Bronchial epithelial cell (primary cell): ENCODE data around the gene SSH2. TPM values are rescaled to one million over a fixed set of nuclear protein-coding genes. Genes with fewer than 3 reads are reported as not detected.

Experiments used
- DNase-seq: peaks from one replicate; pipeline ENCODE4 v3.0.0-alpha.2; 2010; ENCODE audit warnings: low read depth
- FAIRE-seq: peaks from 2 replicates; lab custom pipeline; 2011; peaks lifted over from hg19 to GRCh38; lab: Jason Lieb, UNC
- H3K27me3 ChIP-seq: 2 replicates; pipeline ENCODE4 v1.5.1; 2011; ENCODE audit warnings: low read length; ENCODE audit not compliant: control insufficient read depth, insufficient read depth
- H3K36me3 ChIP-seq: 2 replicates; pipeline ENCODE4 v1.5.1; 2011; ENCODE audit warnings: low read length; ENCODE audit not compliant: control insufficient read depth, insufficient read depth
- H3K4me3 ChIP-seq: 2 replicates; pipeline ENCODE4 v1.5.1; 2011; ENCODE audit warnings: mild to moderate bottlenecking, low read depth, low read length, control low read depth
- total RNA-seq: library from RNA; depleted of rRNA; stranded (reverse); fragments of >200 nt; gene quantifications from 2 replicates; pipeline ENCODE4 v1.2.1, GENCODE V29; 2014
- TF ChIP-seq, protein P1 (sequence below): IDR thresholded peaks from 2 replicates; pipeline ENCODE4 v1.5.1; 2011; ENCODE audit warnings: mild to moderate bottlenecking, moderate library complexity, low read length, control low read depth, inconsistent platforms; ENCODE audit not compliant: insufficient read depth, severe bottlenecking

SSH2 gene
- total RNA-seq, 1 donor from 2014 or later = 3.7 TPM

DNA sequence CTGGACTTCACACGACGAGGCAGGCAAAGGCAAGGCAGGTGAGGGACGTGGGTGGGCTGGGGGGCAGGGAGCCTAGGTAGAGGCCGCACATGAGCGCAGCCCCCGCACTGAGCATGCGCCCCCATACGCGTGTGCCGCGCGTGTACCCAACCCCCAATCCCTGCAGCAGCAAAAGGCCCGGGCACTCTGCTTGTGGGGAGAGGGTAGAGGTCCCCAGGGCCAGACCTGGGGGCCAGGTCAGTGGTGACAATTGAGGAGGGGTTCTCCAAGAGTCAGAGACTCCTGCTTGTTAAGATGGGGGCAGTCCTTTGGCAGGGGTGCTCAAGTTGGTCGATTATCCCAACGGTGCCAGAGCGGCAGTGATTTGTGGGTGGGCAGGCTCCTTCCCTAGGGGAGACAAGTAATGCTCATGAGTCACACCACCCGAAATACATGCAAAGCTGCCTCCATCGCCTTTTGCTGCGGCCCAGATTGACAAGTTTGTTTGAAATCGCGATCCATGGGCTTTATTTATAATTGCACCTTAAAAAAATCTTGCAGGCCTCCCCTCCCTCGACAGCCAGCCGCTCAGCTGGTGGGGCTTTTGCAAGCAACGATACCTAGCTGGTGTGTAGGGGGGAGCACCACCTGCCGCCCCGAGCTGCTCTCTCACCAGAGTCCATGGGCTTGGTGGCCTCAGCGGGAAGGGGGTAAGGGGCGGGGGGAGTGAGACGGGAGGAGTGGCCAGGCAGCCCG, 339.4 kb downstream of the SSH2 start:
- H3K36me3 ChIP-seq = no peaks in the 10 kb centered on the region
- no peaks in the 10 kb centered on the region for H3K27me3 ChIP-seq
- FAIRE-seq = no peak
- DNase-seq = peak; percentile 59
- TF ChIP-seq, protein P1, sequence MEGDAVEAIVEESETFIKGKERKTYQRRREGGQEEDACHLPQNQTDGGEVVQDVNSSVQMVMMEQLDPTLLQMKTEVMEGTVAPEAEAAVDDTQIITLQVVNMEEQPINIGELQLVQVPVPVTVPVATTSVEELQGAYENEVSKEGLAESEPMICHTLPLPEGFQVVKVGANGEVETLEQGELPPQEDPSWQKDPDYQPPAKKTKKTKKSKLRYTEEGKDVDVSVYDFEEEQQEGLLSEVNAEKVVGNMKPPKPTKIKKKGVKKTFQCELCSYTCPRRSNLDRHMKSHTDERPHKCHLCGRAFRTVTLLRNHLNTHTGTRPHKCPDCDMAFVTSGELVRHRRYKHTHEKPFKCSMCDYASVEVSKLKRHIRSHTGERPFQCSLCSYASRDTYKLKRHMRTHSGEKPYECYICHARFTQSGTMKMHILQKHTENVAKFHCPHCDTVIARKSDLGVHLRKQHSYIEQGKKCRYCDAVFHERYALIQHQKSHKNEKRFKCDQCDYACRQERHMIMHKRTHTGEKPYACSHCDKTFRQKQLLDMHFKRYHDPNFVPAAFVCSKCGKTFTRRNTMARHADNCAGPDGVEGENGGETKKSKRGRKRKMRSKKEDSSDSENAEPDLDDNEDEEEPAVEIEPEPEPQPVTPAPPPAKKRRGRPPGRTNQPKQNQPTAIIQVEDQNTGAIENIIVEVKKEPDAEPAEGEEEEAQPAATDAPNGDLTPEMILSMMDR = no peak
- peak overlapping the region; percentile 42 for H3K4me3 ChIP-seq

DNA sequence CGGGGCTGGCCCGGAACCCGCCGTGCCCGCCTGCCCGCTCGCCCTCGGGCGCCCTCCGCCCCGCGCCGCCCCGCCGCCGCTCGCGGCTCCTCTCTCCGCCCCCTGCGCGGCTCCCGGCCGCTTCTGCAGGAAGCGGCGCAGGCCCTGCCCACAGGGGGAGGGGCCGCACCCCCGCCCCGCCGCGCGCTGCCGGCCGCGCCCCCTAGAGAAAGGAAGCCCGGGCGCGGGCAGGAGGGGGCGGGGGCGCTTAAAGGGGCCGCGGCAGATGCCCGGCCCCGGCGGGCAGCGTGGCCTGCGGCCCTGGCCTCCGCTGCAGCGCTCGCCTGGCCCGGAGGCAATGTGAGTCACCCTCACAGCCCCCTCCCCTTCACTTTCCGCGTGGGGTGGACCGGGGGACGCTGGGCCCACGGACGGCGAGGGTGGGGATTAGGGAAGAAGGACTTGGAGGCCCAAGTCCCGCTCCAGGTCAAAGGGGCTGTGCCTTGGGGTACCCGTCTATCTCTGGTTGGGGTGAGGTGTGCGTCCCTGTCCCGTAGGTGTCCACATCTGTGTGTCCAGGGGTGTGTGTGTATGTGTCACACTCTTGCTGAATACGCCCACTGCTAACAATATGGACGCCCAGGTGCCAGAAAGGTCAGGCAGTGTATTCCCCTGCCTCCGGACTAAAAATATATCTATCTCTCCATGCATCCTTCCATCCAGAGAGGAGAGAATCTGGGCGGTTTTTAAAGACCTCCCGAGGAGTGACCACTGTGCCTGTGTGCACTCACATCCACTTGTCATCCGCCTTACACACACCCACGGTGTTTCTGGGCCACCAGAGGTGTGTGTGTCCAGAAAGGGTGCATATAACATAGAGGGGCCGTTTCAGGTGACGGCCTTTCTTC, 340.3 kb downstream of the SSH2 start, which contains the start of gene GIT1:
Gene GIT1, minus strand, starts transcription at position 125 of the 887 bp plus-strand sequence. CDS start 270 bp downstream, outside the sequence.
- peak; percentile 59 for DNase-seq
- TF ChIP-seq, protein P1 = no peak
- Histone ChIP-seq H3K4me3 (peak within 1 kb of the TSS; percentile 76), H3K27me3 (no peaks in the 10 kb centered on the region), H3K36me3 (no peaks in the 10 kb centered on the region)
- no peak for FAIRE-seq

DNA sequence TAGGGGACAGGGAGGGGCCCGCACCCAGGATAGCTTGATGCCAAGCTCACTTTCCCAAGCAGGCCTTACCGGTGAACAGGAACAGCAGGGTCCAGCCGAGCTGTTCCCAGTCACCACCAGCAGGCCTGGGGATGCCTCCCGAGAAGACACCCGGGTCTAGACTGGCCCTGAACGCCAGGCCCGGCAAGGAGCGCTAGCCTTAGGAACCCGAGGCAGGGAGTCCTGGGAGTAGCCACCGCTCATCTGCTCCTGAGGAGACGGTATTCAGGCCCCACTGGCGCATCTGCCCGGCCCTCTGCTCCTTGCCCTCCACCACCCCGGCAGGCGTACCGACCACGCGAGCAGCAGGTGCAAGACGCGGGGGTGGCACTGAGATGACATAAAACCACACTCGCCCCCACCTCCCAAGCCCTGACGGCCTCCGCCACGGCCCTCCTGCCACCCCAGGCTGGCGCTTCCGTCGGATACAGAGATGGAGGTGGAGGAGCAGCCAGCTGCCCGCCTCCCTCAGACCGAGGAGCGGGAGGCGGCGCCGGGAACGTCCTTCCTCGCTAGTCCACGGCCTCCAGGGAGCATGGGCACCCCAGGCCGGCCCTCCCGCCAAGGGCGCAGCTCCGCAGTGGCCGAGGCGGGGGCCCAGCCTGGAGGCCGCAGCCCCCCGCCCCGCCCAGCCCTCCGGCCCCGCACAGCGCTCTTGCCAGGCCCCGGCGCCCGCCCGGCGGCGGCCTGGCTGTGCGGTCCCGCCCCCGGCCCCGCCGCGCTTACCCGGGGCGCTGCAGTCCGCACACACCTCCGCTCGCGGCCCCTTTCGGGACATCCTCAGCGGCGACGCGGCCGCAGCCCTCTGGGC, 341.2 kb downstream of the SSH2 start:
- TF ChIP-seq, protein P1 = no peak
- no peaks in the 10 kb centered on the region for H3K27me3 ChIP-seq
- FAIRE-seq (no peak), DNase-seq (no peak)
- H3K36me3 ChIP-seq = no peaks in the 10 kb centered on the region
- H3K4me3 ChIP-seq = peak overlapping the region; percentile 76

DNA sequence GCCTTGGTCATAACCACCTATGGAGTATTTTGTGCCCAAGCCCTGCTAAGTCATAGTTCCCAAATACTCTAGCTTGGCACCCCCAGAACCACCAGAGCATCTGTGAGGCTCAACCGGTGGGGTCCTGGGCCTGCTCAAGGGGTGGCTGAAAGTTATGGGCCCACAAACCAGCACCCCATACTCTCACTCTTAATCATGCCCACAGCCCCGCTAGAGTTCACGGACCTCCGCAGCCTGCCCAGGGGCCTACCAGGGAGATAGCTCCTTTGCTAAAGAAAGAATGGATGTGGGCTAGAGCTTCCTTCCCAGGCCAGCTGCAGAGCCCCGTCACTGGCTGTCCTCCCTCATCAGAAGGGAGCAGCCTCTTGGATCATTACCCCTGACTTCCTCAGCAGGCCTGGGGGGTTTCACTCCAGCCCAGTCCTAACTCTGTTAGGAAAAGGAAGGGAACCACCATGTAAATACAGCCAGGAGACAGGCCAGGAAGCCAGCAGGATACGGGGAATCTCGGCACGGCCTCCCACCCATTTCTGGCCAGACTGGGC, 341.9 kb downstream of the SSH2 start:
- DNase-seq = no peak
- Histone ChIP-seq H3K36me3 (peaks cover 1% of the 10 kb centered on the region), H3K4me3 (peak overlapping the region; percentile 76), H3K27me3 (no peaks in the 10 kb centered on the region)
- FAIRE-seq = no peak
- TF ChIP-seq, protein P1 = no peak

DNA sequence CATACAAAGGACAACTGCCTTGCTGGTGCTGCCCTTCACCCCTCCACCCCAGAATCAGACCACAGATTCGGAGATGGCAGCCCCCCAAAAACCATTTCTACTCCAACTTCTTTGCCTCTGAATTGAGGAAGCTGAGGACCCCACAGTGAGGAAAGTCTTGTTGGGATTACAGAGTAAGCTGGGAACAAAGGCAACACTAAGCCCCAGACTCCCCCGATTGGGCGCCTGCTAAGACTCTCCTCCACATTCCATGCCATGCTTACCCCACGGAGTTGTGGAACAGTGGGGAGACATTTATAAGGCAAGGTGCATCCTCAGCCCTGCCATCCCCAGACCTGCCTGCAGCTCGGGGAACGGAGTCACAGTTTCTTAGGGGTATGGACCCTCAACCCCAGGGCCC, 342.4 kb downstream of the SSH2 start:
- Histone ChIP-seq H3K27me3 (no peaks in the 10 kb centered on the region), H3K36me3 (peaks cover 4% of the 10 kb centered on the region), H3K4me3 (no peak overlapping the region)
- TF ChIP-seq, protein P1 = no peak
- FAIRE-seq = no peak
- DNase-seq = no peak
